Eye (tissue), 1 donor: ENCODE data around the gene DIP2C.
"Not testable (repeated sequence)": the region's sequence is repeated elsewhere in the genome, so short reads cannot be mapped to it uniquely, and the experiment has no call there.

ENCODE experiments used
- DNase-seq: peaks from one replicate; pipeline ENCODE4 v3.0.0-alpha.2; 2015

The DIP2C gene

DNA sequence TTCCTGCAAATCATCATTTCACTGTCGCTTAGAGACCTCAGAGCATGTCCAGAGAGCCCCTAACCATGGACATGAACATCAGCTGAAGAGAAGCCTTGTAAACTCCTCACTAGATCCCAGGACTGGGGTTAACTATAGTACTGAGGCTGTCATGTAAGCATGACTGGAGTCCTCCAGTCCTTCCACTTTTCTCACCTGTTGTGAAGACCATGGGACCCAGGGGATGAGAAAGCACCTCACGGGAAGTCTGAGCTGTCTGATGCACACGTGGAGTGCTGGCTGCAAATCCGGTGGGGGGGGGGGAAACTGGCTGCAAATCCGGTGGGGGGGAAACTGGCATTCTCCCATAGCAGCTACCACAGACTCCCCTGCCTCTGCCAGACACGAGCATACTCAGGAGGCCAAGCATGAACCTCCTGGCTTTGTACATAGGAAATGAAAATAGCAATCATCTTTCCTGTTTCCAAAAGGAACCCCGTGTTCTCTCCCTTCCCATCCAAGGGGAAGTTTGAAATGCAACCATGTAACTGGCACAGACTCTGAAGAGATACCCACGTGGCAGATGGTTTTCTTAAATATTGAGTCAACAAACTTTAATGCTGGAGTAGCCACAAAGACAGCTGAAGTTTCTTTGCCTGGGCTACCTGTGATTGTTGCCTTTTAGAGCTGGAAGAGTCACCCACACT lies 292.8 kb downstream of the DIP2C start:
- DNase-seq: no peak

DNA sequence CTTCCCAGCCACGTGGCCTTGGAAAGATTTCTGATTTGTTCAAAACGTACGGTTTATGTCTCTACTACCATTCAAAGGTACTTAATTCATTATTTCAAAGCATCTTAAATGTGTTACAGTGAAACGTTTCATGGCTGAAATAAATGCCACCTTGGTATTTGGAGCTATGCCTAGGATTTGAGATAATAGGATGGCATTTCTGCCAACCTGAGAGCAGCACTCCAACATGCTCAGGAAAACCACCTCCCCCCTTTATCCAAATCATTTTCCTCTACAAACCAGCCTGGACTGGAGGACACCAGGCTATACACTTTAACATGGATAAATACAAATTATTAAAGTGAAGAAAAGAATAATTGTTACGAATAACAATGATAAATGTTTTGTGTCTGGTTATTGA lies 293.4 kb downstream of the DIP2C start:
- no peak for DNase-seq

DNA sequence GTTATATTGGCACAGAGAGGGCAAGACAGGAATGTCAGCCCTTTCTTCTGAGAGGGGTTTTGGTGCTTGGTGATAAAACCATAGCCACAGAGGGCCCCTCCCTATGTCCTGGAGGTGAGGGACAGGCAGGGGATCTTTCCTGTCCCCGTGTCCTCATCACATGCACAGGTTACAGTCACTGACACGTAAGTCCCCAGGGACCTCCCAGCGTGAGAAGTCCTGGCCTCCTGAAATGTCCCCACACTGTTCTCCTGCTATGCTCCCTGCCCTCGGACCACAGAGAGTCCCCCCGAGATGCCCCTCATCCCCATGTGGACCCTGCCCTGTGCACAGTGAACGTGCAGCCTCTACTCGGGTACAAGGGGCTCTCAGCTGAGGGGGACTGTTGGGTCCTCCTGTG lies 293.8 kb downstream of the DIP2C start:
- no peak for DNase-seq

GRCh38 chr10:394439-395101 lies 294.9 kb downstream of the DIP2C start:
- DNase-seq: not testable (repeated sequence)

DNA sequence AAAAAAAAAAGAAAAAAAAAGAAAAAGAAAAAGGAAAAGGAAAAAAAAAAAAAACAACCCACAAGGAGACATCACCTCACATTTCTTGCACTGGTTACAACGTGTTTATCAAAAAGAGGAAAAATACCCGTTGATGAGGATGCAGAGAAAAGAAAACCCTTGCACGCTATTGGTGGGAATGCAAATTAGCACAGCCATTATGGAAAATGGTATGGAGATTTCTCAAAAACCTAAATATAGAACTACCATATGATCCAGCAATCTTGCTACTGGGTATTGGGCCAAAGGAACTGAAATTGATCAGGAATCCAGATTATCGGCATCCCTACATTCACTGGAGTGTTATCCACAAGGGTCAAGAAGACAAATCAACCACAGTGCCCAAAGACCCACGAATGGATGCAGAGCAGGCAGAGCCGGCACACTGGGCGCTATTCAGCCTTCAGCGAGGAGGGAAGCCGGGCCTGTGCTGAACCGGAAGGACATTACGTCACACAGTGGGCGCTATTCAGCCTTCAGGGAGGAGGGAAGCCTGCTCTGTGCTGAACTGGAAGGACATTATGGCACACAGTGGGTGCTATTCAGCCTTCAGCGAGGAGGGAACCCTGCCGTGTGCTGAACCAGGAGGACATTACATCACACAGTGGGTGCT lies 295.6 kb downstream of the DIP2C start:
- DNase-seq: no peak

GRCh38 chr10:393106-393745 lies 296.2 kb downstream of the DIP2C start:
- DNase-seq: no peak

DNA sequence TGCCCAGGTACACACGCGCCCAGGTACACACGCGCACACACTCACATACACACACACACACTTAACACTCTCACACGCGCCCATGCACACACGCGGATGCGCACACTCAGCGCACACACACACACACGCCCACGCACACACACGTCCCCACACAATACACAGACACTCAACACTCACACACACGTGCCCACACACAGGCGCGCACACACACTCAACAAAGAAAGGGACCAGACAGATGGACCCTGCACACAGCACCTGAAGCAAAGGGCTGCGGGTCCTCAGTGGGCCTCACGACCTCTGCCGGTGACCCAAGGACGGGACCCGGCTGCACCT lies 296.8 kb downstream of the DIP2C start:
- no peak for DNase-seq

- DNase-seq: no peak
Observed at GRCh38 chr10:391847-392704, 297.4 kb downstream of the DIP2C start.

- no peak for DNase-seq
Observed at GRCh38 chr10:391305-391704, 298.2 kb downstream of the DIP2C start.

- no peak for DNase-seq
Observed at GRCh38 chr10:390449-391100, 298.9 kb downstream of the DIP2C start.

DNA sequence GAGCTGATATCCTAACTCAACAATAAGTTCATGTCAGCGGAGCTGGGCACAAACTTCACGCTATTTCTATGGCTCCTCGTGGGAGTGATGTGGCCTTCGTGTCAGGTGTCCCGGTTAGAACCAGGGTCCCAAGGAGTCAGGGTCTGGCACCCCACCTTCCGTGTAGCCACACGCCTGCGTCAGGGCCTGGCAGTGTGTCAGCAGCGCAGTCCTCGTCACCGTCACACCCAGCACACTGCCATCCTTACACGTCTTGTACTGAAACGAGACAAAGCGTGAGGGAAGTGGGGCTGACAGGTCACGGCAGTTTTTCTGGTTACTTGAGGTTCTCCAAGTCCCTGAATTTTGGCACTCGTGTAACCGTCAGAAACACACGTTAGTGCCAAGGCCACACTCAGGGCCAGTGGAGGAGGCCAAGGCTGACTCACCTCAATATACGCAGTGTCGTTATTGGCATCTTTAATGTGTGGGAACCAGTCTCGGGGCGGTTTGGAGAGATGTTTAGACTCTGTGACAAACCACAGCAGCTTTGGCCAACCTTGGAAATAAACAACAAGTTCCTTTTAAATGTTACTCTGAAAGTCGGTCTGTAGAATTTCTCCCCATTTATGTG lies 299.5 kb downstream of the DIP2C start:
- no peak for DNase-seq

GRCh38 chr10:389261-389790 lies 300.1 kb downstream of the DIP2C start:
- DNase-seq: no peak

GRCh38 chr10:388661-389045 lies 300.8 kb downstream of the DIP2C start:
- no peak for DNase-seq

GRCh38 chr10:387909-388660 lies 301.4 kb downstream of the DIP2C start:
- DNase-seq: no peak

DNA sequence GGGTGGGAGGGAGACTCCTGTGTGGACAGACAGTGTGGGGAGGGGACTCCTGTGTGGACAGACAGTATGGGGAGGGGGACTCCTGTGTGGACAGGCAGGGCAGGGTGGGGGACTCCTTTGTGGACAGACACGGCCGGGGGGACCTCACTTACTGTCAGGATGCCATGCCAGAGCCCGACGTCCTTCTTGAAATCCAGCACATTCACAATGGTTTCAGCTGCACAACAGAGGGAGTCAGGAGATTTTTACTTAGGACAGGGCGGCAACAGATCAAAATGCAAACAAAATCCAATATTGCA lies 301.9 kb downstream of the DIP2C start:
- DNase-seq: no peak

- DNase-seq: no peak
Observed at GRCh38 chr10:386771-387592, 302.5 kb downstream of the DIP2C start.

DNA sequence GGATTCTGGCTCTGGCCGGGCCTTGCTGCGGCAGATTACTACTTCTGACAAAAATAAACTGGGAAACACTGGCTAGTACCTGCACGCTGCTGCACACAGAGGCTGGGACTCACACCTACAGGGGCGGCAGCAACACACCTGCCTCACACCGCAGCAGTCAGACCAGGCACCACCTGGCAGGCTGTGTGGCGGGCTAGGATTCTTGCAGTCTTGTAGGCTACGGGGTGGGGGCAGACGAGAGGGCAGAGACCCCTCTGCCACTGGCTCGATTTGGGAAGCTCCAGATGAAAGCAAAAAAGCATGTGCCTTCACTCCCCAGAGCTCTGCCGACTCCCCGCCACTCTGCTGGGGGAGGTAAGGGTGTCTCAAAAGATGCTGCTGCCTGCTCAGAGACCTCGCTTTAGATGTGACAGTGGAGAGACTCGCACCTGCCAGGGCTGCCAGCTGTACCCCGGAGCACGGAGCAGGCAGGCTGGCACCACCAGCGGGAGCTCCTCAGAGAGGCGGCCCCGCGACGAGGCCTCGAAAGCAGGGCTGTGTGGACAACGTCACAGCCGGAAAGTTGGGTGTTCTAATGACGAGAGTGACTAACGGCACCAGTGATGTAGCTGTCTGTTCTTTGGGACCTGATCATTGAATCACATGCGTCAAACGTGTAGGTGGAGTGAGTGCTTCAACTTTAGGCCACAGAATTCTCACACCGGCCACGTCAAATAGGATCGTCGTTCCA lies 303.7 kb downstream of the DIP2C start:
- no peak for DNase-seq

DNA sequence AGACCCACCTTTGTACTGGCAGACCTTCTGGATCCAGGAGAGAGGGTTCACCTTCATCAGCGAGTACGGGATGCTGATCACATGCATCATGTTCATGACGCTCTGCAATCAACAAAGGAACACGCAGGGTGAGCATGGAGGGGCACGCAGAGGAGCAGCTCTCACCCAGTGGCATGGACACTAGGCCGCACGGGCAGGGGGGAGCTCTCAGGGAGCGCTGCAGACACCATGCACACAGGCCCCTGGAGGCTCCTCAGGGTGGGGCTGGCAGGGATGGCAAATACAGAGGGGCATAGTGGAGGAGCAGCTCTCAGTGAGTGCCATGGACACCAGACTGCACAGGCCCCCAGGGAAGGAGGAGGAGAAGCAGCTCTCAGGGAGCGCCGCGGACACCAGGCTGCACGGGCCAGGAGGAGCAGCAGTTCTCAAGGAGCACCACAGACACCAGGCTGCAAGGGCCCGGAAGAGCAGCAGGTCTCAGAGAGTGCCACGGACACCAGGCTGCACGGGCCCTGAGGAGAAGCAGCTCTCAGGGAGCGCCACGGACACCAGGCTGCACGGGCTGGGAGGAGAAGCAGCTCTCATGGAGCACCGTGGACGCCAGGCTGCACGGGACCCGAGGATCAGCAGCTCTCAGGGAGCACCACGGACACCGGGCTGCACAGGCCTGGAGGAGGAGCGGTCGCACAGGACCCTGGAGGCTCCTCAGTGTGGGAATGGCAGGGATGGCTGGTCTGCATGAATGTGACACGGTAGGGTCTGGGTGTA lies 304.7 kb downstream of the DIP2C start:
- DNase-seq: no peak

DNA sequence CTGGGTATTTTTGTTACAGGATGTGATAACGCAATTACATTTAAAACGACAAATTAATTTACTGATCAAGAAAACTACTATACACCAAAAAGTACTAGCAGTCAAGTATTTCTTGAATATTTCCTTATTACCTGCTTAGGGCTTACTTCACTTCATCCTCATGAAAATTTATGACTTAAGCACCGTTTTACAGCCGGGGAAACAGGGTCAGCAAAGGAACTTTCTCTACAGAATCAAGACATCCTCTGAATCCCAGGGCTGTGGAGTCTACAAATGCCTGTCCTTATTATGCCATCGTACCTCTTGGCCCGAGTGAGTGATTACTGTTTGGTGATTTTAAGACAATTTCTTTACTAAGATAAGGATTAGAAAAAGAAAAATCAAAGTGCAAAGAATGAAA lies 305.9 kb downstream of the DIP2C start:
- no peak for DNase-seq
